Dendritic cell treated with granulocyte-macrophage colony-stimulating factor and Interleukin-4, amounts not matched to agents 40 ng/mL and 50 ng/mL, for 4 days (primary cell): ENCODE results near the gene GNG3.
"Not testable (repeated sequence)": the region's sequence is repeated elsewhere in the genome, so short reads cannot be mapped to it uniquely, and the experiment has no call there.

Source experiments
- H3K27ac Mint-ChIP-seq: one replicate; pipeline ENCODE4 v1.8.0; 2022; ENCODE audit warnings: mild to moderate bottlenecking, mixed read lengths
- H3K27me3 Mint-ChIP-seq: one replicate; pipeline ENCODE4 v1.8.0; 2022; ENCODE audit warnings: mild to moderate bottlenecking, mixed read lengths
- H3K36me3 Mint-ChIP-seq: one replicate; pipeline ENCODE4 v1.8.0; 2022; ENCODE audit warnings: low read depth, mixed read lengths
- H3K4me1 Mint-ChIP-seq: one replicate; pipeline ENCODE4 v1.8.0; 2022; ENCODE audit warnings: low read depth, mixed read lengths
- H3K4me3 Mint-ChIP-seq: one replicate; pipeline ENCODE4 v1.8.0; 2022; ENCODE audit warnings: mild to moderate bottlenecking, moderate library complexity, mixed read lengths
- H3K9me3 Mint-ChIP-seq: one replicate; pipeline ENCODE4 v1.8.0; 2022; ENCODE audit warnings: mixed read lengths
- intact Hi-C: fragments of 100-400 bp; cut with micrococcal nuclease; formaldehyde crosslinking; loops from one replicate; pipeline ENCODE4 v1.15.0; 2022

GNG3 gene

GRCh38 chr11:62703921-62704320 lies 3.6 kb upstream of the GNG3 start:
- H3K4me1 Mint-ChIP-seq = peaks cover 64% of the 10 kb centered on the region
- H3K27me3 Mint-ChIP-seq, H3K9me3 Mint-ChIP-seq, intact Hi-C loops: not testable (repeated sequence)
- peaks cover 60% of the 10 kb centered on the region for H3K36me3 Mint-ChIP-seq
- H3K27ac Mint-ChIP-seq = peak overlapping the region; percentile 70
- peak overlapping the region; percentile 32 for H3K4me3 Mint-ChIP-seq

- Mint-ChIP-seq H3K4me1 (peaks cover 76% of the 10 kb centered on the region), H3K27me3 (no peaks in the 10 kb centered on the region), H3K36me3 (peaks cover 63% of the 10 kb centered on the region), H3K4me3 (peak overlapping the region; percentile 94), H3K9me3 (no peaks in the 10 kb centered on the region), H3K27ac (peak overlapping the region; percentile 92)
- intact Hi-C loops = loop anchor here (5.0 kb wide), 1 partner anchor 113 kb away; the partner anchor contains the start of gene TUT1
Observed at GRCh38 chr11:62705413-62705812, 2.1 kb upstream of the GNG3 start.

DNA sequence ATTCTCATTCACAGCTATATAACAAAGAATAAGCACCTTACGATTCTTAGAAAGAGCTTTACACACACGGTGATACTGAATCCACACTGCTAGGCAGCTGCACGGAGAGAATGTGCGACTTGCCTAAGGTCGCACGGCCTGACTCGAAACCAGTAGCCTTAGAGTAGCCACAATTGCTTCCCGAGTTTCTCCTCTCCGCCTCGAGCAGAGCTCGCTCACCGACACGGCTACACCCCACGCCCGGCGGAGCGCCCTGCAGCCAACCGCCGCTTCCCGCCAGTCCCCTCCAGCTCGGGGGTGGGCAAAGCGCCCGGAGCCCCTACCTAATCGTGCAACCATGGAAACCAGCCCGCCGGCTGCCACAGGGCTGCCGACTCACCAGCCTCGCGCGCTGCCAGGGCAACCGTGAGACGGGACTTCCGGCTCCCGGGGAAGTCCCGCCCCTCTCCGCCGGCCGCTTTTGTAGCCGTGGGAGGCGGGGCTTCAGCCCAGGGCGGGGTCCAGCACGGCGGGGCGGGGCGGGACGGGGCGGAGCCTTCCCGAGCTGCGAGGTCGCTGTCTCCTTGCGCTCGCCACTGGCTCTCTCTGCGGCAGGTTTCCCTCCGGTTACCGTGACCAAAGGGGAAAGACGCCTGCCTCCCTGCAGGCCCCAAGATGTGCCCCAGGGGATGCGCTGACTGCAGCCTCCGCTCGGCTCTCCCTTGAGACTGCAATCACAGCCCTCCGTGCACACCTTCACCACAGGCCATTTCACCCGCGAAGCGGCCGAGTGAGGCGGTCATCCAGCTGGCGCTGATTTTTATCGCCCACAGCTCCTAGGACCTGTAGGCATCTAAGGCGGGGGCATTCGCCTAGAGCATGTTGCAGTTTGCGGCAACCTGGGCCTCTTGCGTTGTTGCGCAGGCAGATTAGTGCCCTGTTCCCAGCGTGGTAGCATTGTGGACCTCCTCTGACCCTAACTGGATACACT lies 1.3 kb upstream of the GNG3 start:
- Mint-ChIP-seq H3K4me1 (peaks cover 77% of the 10 kb centered on the region), H3K4me3 (peak overlapping the region; percentile 94), H3K36me3 (peaks cover 63% of the 10 kb centered on the region), H3K27me3 (no peaks in the 10 kb centered on the region), H3K9me3 (no peaks in the 10 kb centered on the region), H3K27ac (peak overlapping the region; percentile 92)
- intact Hi-C loops = loop anchor here (5.0 kb wide), 1 partner anchor 114 kb away; the partner anchor contains the start of gene TUT1

- peak overlapping the region; percentile 94 for H3K4me3 Mint-ChIP-seq
- H3K4me1 Mint-ChIP-seq = peaks cover 74% of the 10 kb centered on the region
- peaks cover 63% of the 10 kb centered on the region for H3K36me3 Mint-ChIP-seq
- peak overlapping the region; percentile 92 for H3K27ac Mint-ChIP-seq
- intact Hi-C loops = loop anchor here (5.0 kb wide), 1 partner anchor 115 kb away; the partner anchor contains the start of gene TUT1
- H3K27me3 Mint-ChIP-seq = no peaks in the 10 kb centered on the region
- no peaks in the 10 kb centered on the region for H3K9me3 Mint-ChIP-seq
Observed at GRCh38 chr11:62706850-62707247, 627 bp upstream of the GNG3 start.

DNA sequence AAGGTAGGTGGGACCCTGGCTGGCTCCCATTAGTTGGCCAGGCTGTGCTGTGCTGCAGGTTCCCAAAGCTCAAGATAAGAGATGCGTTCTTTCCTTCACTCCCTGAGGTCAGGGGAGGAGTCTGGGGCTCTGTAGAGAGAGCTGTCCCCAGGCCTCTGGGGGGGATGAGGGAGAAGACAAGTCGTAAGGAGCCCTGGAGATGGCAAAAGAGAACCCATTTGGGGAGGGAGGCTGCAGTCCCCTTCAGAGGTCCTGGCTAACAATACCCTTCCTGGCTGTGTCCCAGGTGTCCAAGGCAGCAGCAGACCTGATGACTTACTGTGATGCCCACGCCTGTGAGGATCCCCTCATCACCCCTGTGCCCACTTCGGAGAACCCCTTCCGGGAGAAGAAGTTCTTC lies 916 bp downstream of the GNG3 start:
- intact Hi-C loops = loop anchor here (5.0 kb wide), 1 partner anchor 116 kb away; the partner anchor contains the start of gene TUT1
- peaks cover 63% of the 10 kb centered on the region for H3K4me1 Mint-ChIP-seq

DNA sequence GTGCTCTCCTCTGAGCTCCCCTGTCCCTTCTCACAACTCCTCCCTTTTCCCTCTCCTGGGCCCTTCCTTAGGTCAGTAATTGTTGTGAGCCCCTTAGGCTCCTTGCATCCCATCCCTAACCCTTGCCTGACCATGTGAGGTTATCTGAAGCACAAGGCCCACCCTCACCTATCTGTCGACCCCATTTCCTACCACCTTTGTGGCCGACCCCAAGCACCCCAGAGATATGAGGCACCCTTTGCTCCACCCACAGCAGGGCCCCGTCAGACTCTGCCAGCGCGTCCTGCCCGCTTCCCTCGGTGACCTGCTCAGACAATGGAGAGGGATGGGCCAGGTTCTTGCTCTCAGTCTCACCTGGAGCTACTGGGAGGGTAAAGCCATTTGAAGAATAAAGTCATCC lies 1.3 kb downstream of the GNG3 start:
- Mint-ChIP-seq H3K9me3 (no peaks in the 10 kb centered on the region), H3K36me3 (peaks cover 74% of the 10 kb centered on the region), H3K27ac (peak overlapping the region; percentile 91), H3K4me3 (peak overlapping the region; percentile 91), H3K4me1 (peaks cover 60% of the 10 kb centered on the region), H3K27me3 (no peaks in the 10 kb centered on the region)
- intact Hi-C loops = loop anchor here (1.0 to 5.0 kb wide), 2 partner anchors 19 to 116 kb away; partner anchors contain the start of genes HNRNPUL2 and TUT1

More for the DNA sequence above, 916 bp downstream of the GNG3 start:
- Mint-ChIP-seq H3K27ac (peak overlapping the region; percentile 91), H3K27me3 (no peaks in the 10 kb centered on the region), H3K9me3 (no peaks in the 10 kb centered on the region), H3K36me3 (peaks cover 70% of the 10 kb centered on the region), H3K4me3 (peak overlapping the region; percentile 91)

GRCh38 chr11:62709247-62710000 lies 1.9 kb downstream of the GNG3 start:
- peak overlapping the region; percentile 91 for H3K4me3 Mint-ChIP-seq
- no peaks in the 10 kb centered on the region for H3K27me3 Mint-ChIP-seq
- peak overlapping the region; percentile 91 for H3K27ac Mint-ChIP-seq
- H3K36me3 Mint-ChIP-seq = peaks cover 81% of the 10 kb centered on the region
- peaks cover 60% of the 10 kb centered on the region for H3K4me1 Mint-ChIP-seq
- intact Hi-C loops = loop anchor here (1.0 to 5.0 kb wide), 2 partner anchors 18 to 117 kb away; partner anchors contain the start of genes HNRNPUL2 and TUT1
- H3K9me3 Mint-ChIP-seq = no peaks in the 10 kb centered on the region

DNA sequence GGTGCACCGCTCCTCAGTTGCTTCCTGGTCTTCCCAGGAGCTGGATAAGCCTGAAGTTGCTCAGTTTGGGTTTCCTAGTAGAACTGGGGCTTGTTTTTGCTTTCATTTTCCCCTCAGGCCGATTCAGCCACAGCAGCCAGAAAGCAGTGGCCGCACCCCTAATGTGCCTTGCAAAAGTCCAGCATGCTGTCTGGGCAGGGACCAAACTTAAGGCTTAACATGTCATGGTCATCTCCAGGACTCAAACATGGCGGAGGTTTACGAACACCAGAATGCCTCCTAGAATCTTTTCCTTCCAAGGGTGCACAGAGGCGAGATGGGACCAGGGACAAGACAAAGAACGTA lies 2.5 kb downstream of the GNG3 start:
- intact Hi-C loops = no loop called here
- peaks cover 86% of the 10 kb centered on the region for H3K36me3 Mint-ChIP-seq
- H3K27me3 Mint-ChIP-seq = no peaks in the 10 kb centered on the region
- H3K9me3 Mint-ChIP-seq = no peaks in the 10 kb centered on the region
- peak overlapping the region; percentile 91 for H3K27ac Mint-ChIP-seq
- H3K4me3 Mint-ChIP-seq = peak overlapping the region; percentile 91
- peaks cover 60% of the 10 kb centered on the region for H3K4me1 Mint-ChIP-seq

DNA sequence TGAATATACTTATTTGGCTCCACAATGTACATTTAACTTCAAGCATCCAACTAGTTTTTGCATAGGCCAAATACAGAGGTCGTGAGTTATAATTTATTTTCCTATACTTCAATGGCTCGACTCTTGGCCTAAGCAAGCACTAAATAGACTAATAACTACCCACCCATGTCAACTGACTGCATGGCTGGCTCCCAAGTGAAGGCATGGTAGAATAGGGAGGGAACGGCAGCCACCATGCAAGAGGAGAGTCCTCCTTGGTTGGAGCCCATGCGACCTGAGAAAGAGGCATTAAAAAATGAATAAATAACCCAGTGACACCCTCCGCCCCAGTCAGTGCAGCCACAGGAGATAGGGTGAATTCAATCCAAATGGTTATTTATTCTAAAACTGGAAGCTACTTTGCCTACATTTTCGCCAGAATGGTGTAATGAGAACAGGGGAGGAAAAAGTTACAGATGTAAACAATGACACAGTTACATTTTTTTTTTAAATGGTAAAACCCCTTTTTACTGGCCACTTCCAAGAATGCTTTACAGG lies 4.9 kb downstream of the GNG3 start:
- Mint-ChIP-seq H3K4me3 (no peak overlapping the region), H3K4me1 (peaks cover 54% of the 10 kb centered on the region), H3K36me3 (peaks cover 97% of the 10 kb centered on the region), H3K27ac (no peak overlapping the region), H3K9me3 (no peaks in the 10 kb centered on the region), H3K27me3 (no peaks in the 10 kb centered on the region)
- intact Hi-C loops = no loop called here

GRCh38 chr11:62712861-62713260 lies 5.4 kb downstream of the GNG3 start:
- Mint-ChIP-seq H3K27me3 (no peaks in the 10 kb centered on the region), H3K27ac (no peak overlapping the region), H3K9me3 (no peaks in the 10 kb centered on the region), H3K36me3 (peaks cover 97% of the 10 kb centered on the region), H3K4me3 (no peak overlapping the region), H3K4me1 (peaks cover 51% of the 10 kb centered on the region)
- intact Hi-C loops = no loop called here

- Mint-ChIP-seq H3K9me3 (no peaks in the 10 kb centered on the region), H3K27me3 (no peaks in the 10 kb centered on the region), H3K27ac (no peak overlapping the region), H3K36me3 (peaks cover 97% of the 10 kb centered on the region), H3K4me1 (peaks cover 50% of the 10 kb centered on the region), H3K4me3 (no peak overlapping the region)
- intact Hi-C loops = no loop called here
Observed at GRCh38 chr11:62713343-62713742, 5.9 kb downstream of the GNG3 start.

DNA sequence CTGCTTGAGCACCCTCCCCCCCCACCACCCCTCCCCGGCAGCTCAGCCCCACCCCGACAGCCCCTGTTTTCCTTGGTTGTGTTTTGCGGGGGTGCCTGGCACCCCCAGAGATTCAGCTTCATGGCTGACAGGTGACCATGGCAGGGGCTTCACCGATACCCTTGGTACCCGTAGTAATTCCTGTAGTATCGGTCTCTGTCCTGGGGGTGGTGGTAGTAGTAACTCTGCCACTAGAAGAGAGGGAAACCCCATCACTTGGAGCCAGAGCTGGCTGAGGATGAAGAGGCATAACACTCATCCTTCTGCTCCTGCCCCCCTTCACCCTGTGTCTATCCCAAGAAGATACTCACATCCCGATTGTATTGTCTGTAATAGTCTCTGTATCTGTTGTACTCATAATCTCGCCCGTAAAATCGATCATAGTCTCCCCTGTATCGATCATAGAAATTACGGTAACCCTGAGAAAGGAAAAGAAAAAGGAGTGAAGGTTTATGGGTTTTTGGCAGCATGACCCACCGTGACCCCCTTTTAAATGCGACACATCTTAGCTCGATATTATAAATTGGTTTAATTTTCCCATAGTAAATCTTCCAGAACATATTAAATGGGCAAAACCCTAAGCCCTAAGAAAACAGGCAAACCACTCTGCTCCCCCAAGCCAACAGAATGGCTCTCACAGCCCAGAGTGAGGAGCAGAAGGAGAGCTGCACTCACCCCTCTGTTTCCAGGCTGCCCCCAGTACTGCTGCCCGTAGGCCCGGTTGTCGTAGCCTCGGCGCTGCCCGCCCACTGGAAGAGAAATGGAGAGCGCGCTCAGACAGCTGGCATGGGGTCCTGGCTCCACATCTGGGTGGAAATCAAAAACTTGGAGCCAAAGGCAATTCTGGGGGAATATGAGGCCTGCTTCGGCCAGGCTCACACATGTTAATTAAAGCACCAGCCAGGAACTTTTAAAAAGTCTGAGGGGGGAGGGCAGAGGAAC lies 8.0 kb downstream of the GNG3 start:
- peaks cover 100% of the 10 kb centered on the region for H3K36me3 Mint-ChIP-seq

DNA sequence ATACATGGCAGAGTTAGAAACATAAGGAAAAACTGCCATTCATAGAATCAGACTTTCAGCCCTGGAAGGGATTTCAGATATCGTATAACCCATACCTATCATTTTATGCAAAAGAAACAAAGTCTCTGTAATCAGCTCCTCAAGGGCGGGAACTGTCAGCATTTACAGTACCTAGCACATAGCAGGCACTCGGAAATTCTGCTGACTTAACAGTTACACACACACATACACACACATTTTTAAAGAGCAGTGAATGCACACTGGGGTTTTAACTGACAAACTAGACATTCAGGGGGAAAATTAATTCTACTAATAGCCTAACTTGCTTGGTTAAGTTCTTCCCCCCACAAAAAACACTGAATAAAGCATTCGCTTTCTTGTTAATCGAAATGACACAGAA lies 8.7 kb downstream of the GNG3 start:
- Mint-ChIP-seq H3K27ac (no peak overlapping the region), H3K36me3 (peaks cover 100% of the 10 kb centered on the region), H3K9me3 (no peaks in the 10 kb centered on the region), H3K4me3 (no peak overlapping the region), H3K27me3 (no peaks in the 10 kb centered on the region), H3K4me1 (peaks cover 37% of the 10 kb centered on the region)
- intact Hi-C loops = no loop called here

More for the DNA sequence above, 8.0 kb downstream of the GNG3 start:
- Mint-ChIP-seq H3K4me3 (no peak overlapping the region), H3K27me3 (no peaks in the 10 kb centered on the region), H3K27ac (peak overlapping the region; percentile 4), H3K9me3 (no peaks in the 10 kb centered on the region), H3K4me1 (peaks cover 37% of the 10 kb centered on the region)
- intact Hi-C loops = no loop called here
